ENCODE results near the gene ASB2. TPM values are rescaled to one million over a fixed set of nuclear protein-coding genes. Genes with fewer than 3 reads are reported as not detected.

Gene ASB2
- total and polyA plus RNA-seq, 7 experiments from 2014 or later, result 0.32 to 63.1 (median 1.4) TPM; not detected in 2

GRCh38 chr14:93954516-93954830 lies 21.9 kb downstream of the ASB2 start:
- Histone ChIP-seq H3K27ac (ENCODE audit: low read depth, low read length) (no peak overlapping the region), H3K4me3 (ENCODE audit: low read length) (peak overlapping the region; percentile 34), H3K27me3 (ENCODE audit: control insufficient read depth in 2 of 2, insufficient read depth in 2 of 2, low read length in 2 of 2) (no peaks in the 10 kb centered on the region), H3K9me3 (ENCODE audit: control insufficient read depth in 2 of 3, low read length in 3 of 3) (no peaks in the 10 kb centered on the region), H3K36me3 (ENCODE audit: control insufficient read depth in 2 of 3, insufficient read depth in 3 of 3, low read length in 3 of 3) (no peaks in the 10 kb centered on the region), H3K4me1 (ENCODE audit: control insufficient read depth in 2 of 2, insufficient read depth in 2 of 2, low read length in 2 of 2) (peaks cover 45 to 61% of the 10 kb centered on the region in 2 donors)
- no peak for ATAC-seq
- POLR2A ChIA-PET, result interaction anchor here (1.2 to 1.8 kb wide), 3 partner anchors 10 to 22 kb away, joined by 3 to 5 read pairs (median 4); partner anchors contain the start of gene ASB2
- no peaks in the 10 kb centered on the region for H3K9me3 Mint-ChIP-seq
- peak overlapping the region in 2 of 9 donors; percentile 75 to 100 for H3K27ac Mint-ChIP-seq
- intact Hi-C loops (cut with micrococcal nuclease), result loop anchor here (2.0 kb wide), 1 partner anchor 16 kb away; no protein-coding TSS in a partner anchor
- H3K4me3 Mint-ChIP-seq, result peak overlapping the region in 5 of 10 donors; percentile 56 to 90 (median 75)
- no peak for DNase-seq
- H3K4me1 Mint-ChIP-seq, result peaks cover 35 to 96% (median 52%) of the 10 kb centered on the region in 7 donors
- peaks cover 0 to 41% (median 0%) of the 10 kb centered on the region in 5 donors for H3K36me3 Mint-ChIP-seq
- CTCF ChIA-PET, result interaction anchor here (0.7 kb wide), 1 partner anchor 11 kb away, joined by 3 read pairs; no protein-coding TSS in a partner anchor
- H3K27me3 Mint-ChIP-seq, result no peaks in the 10 kb centered on the region

- H3K36me3 Mint-ChIP-seq, result peaks cover 0 to 38% (median 0%) of the 10 kb centered on the region in 5 donors
- ATAC-seq (no peak), DNase-seq (no peak)
- intact Hi-C loops (cut with micrococcal nuclease), result loop anchor here (2.0 kb wide), 1 partner anchor 17 kb away; no protein-coding TSS in a partner anchor
- peaks cover 29 to 90% (median 46%) of the 10 kb centered on the region in 7 donors for H3K4me1 Mint-ChIP-seq
- ChIA-PET POLR2A (interaction anchor here (0.8 to 1.8 kb wide), 5 partner anchors 9 to 23 kb away, joined by 3 to 5 read pairs (median 3); partner anchors contain the start of gene ASB2), CTCF (interaction anchor here (0.7 to 2.0 kb wide), 5 partner anchors 11 to 24 kb away, joined by 3 to 7 read pairs (median 3); no protein-coding TSS in a partner anchor)
- Histone ChIP-seq H3K27me3 (ENCODE audit: control insufficient read depth in 2 of 2, insufficient read depth in 2 of 2, low read length in 2 of 2) (no peaks in the 10 kb centered on the region), H3K4me1 (ENCODE audit: control insufficient read depth in 2 of 2, insufficient read depth in 2 of 2, low read length in 2 of 2) (peaks cover 40 to 56% of the 10 kb centered on the region in 2 donors), H3K4me3 (ENCODE audit: low read length) (peak overlapping the region; percentile 34), H3K36me3 (ENCODE audit: control insufficient read depth in 2 of 3, insufficient read depth in 3 of 3, low read length in 3 of 3) (no peaks in the 10 kb centered on the region), H3K27ac (ENCODE audit: low read depth, low read length) (no peak overlapping the region), H3K9me3 (ENCODE audit: control insufficient read depth in 2 of 3, low read length in 3 of 3) (no peaks in the 10 kb centered on the region)
- peak overlapping the region in 1 of 9 donors; percentile 100 for H3K27ac Mint-ChIP-seq
- H3K4me3 Mint-ChIP-seq, result peak overlapping the region in 2 of 10 donors; percentile 76 to 90
- no peaks in the 10 kb centered on the region for H3K9me3 Mint-ChIP-seq
- H3K27me3 Mint-ChIP-seq, result no peaks in the 10 kb centered on the region
Observed at GRCh38 chr14:93953739-93954515, 22.4 kb downstream of the ASB2 start.

DNA sequence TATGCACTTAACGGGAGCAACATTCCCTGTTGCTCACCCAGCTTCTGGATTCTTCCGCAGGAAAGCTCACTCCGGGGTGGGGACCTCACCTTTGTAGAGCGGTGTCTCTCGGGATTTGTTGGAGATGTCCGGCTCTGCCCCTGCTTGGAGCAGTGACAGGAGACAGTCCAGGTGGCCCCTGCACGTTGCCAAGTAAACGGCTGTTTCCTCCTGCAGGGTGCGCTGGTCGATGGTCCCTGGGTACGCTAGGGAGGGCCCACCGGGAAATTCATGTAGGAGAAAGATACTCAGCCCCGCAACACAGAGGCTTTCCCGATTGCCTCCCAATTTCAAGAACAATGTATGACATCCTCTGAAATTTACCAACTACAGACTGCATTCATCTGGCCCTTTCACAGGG lies 23.1 kb downstream of the ASB2 start:
- Histone ChIP-seq H3K36me3 (ENCODE audit: control insufficient read depth in 2 of 3, insufficient read depth in 3 of 3, low read length in 3 of 3) (no peaks in the 10 kb centered on the region), H3K27me3 (ENCODE audit: control insufficient read depth in 2 of 2, insufficient read depth in 2 of 2, low read length in 2 of 2) (no peaks in the 10 kb centered on the region), H3K9me3 (ENCODE audit: control insufficient read depth in 2 of 3, low read length in 3 of 3) (no peaks in the 10 kb centered on the region), H3K4me3 (ENCODE audit: low read length) (peak overlapping the region; percentile 9), H3K4me1 (ENCODE audit: control insufficient read depth in 2 of 2, insufficient read depth in 2 of 2, low read length in 2 of 2) (peaks cover 33 to 49% of the 10 kb centered on the region in 2 donors), H3K27ac (ENCODE audit: low read depth, low read length) (no peak overlapping the region)
- H3K36me3 Mint-ChIP-seq, result peaks cover 0 to 38% (median 0%) of the 10 kb centered on the region in 5 donors
- ATAC-seq (no peak), DNase-seq (no peak)
- H3K4me3 Mint-ChIP-seq, result peak overlapping the region in 1 of 10 donors; percentile 90
- peaks cover 27 to 84% (median 42%) of the 10 kb centered on the region in 7 donors for H3K4me1 Mint-ChIP-seq
- H3K27ac Mint-ChIP-seq, result no peak overlapping the region
- no peaks in the 10 kb centered on the region for H3K9me3 Mint-ChIP-seq
- H3K27me3 Mint-ChIP-seq, result no peaks in the 10 kb centered on the region
- intact Hi-C loops (cut with micrococcal nuclease), result no loop called here
- CTCF ChIA-PET, result interaction anchor here (0.7 to 2.0 kb wide), 5 partner anchors 11 to 25 kb away, joined by 3 to 7 read pairs (median 3); no protein-coding TSS in a partner anchor
- POLR2A ChIA-PET, result interaction anchor here (0.7 to 1.6 kb wide), 4 partner anchors 10 to 126 kb away, joined by 3 to 5 read pairs (median 4); no protein-coding TSS in a partner anchor

DNA sequence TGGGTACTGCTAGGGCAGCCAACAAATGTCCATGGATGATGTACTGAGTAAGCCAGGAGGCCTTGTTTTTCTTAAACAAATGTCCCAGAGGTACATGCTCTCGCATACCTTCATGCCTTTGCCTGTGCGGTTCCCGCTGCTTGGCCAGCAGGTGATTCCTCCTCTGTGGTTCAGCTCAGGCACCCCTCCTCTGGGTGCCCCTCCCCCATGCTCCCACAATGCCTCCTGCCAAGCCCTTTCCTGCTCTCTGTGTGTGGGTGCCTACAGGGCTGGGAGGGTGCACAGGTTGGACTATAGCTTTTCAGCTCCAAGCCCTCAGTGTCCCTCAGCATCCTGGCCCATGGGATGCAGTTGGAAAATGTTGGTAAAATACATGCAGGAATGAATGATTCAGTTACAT lies 23.5 kb downstream of the ASB2 start:
- ChIA-PET POLR2A (interaction anchor here (0.7 to 1.6 kb wide), 6 partner anchors 11 to 127 kb away, joined by 3 to 6 read pairs (median 4); no protein-coding TSS in a partner anchor), CTCF (interaction anchor here (0.7 to 2.0 kb wide), 6 partner anchors 9 to 25 kb away, joined by 3 to 7 read pairs (median 3); no protein-coding TSS in a partner anchor)
- Histone ChIP-seq H3K4me1 (ENCODE audit: control insufficient read depth in 2 of 2, insufficient read depth in 2 of 2, low read length in 2 of 2) (peaks cover 29 to 45% of the 10 kb centered on the region in 2 donors), H3K4me3 (ENCODE audit: low read length) (no peak overlapping the region), H3K9me3 (ENCODE audit: control insufficient read depth in 2 of 3, low read length in 3 of 3) (no peaks in the 10 kb centered on the region), H3K36me3 (ENCODE audit: control insufficient read depth in 2 of 3, insufficient read depth in 3 of 3, low read length in 3 of 3) (no peaks in the 10 kb centered on the region), H3K27me3 (ENCODE audit: control insufficient read depth in 2 of 2, insufficient read depth in 2 of 2, low read length in 2 of 2) (no peaks in the 10 kb centered on the region), H3K27ac (ENCODE audit: low read depth, low read length) (no peak overlapping the region)
- Mint-ChIP-seq H3K9me3 (no peaks in the 10 kb centered on the region), H3K27ac (peak overlapping the region in 2 of 9 donors; percentile 53 to 68), H3K27me3 (no peaks in the 10 kb centered on the region), H3K36me3 (peaks cover 0 to 38% (median 0%) of the 10 kb centered on the region in 5 donors), H3K4me3 (peak overlapping the region in 1 of 10 donors; percentile 90), H3K4me1 (peaks cover 24 to 80% (median 39%) of the 10 kb centered on the region in 7 donors)
- intact Hi-C loops (cut with micrococcal nuclease), result no loop called here
- ATAC-seq (no peak), DNase-seq (no peak)

GRCh38 chr14:93951635-93952540 lies 24.5 kb downstream of the ASB2 start:
- intact Hi-C loops (cut with micrococcal nuclease), result no loop called here
- CTCF ChIA-PET, result interaction anchor here (1.1 to 2.3 kb wide), 4 partner anchors 8 to 19 kb away, joined by 3 to 14 read pairs (median 5); no protein-coding TSS in a partner anchor
- Histone ChIP-seq H3K9me3 (ENCODE audit: control insufficient read depth in 2 of 3, low read length in 3 of 3) (no peaks in the 10 kb centered on the region), H3K27me3 (ENCODE audit: control insufficient read depth in 2 of 2, insufficient read depth in 2 of 2, low read length in 2 of 2) (no peaks in the 10 kb centered on the region), H3K4me1 (ENCODE audit: control insufficient read depth in 2 of 2, insufficient read depth in 2 of 2, low read length in 2 of 2) (peaks cover 20 to 35% of the 10 kb centered on the region in 2 donors), H3K4me3 (ENCODE audit: low read length) (no peak overlapping the region), H3K27ac (ENCODE audit: low read depth, low read length) (no peak overlapping the region), H3K36me3 (ENCODE audit: control insufficient read depth in 2 of 3, insufficient read depth in 3 of 3, low read length in 3 of 3) (no peaks in the 10 kb centered on the region)
- H3K9me3 Mint-ChIP-seq, result no peaks in the 10 kb centered on the region
- H3K4me3 Mint-ChIP-seq, result no peak overlapping the region
- peaks cover 0 to 35% (median 0%) of the 10 kb centered on the region in 5 donors for H3K36me3 Mint-ChIP-seq
- H3K4me1 Mint-ChIP-seq, result peaks cover 17 to 70% (median 30%) of the 10 kb centered on the region in 7 donors
- POLR2A ChIA-PET, result interaction anchor here (0.8 to 1.6 kb wide), 3 partner anchors 10 to 19 kb away, joined by 4 to 6 read pairs (median 5); no protein-coding TSS in a partner anchor
- H3K27me3 Mint-ChIP-seq, result no peaks in the 10 kb centered on the region
- DNase-seq (no peak), ATAC-seq (no peak)
- peak overlapping the region in 1 of 9 donors; percentile 23 for H3K27ac Mint-ChIP-seq
